ENCODE data around the gene RBFOX2. TPM values are rescaled to one million over a fixed set of nuclear protein-coding genes. Genes with fewer than 3 reads are reported as not detected.
"Not testable (repeated sequence)": the region's sequence is repeated elsewhere in the genome, so short reads cannot be mapped to it uniquely, and the experiment has no call there.

RBFOX2 gene
- total and polyA plus RNA-seq, 2 experiments from 2014 or later = 88.8 to 131 TPM

GRCh38 chr22:35802885-35803284, 225.7 kb downstream of the RBFOX2 start:
- Mint-ChIP-seq H3K4me3 (no peak overlapping the region), H3K9me3 (0 out of 3 replicates have a peak, but pooled peaks cover 3% of the 10 kb centered on the region), H3K27me3 (ENCODE audit: insufficient read depth, low read depth, poor library complexity) (no peaks in the 10 kb centered on the region), H3K4me1 (peaks cover 10% of the 10 kb centered on the region), H3K36me3 (ENCODE audit: low read depth) (peaks cover 27% of the 10 kb centered on the region; the same call in 2 of the 3 replicates), H3K27ac (no peak overlapping the region)
- no peaks in the 10 kb centered on the region for H3K27me3 ChIP-seq (ENCODE audit: insufficient read depth)
- no peaks in the 10 kb centered on the region for H3K4me1 ChIP-seq (ENCODE audit: insufficient read depth)
- H3F3A ChIP-seq (replicated peaks; ENCODE audit: low read depth) = no peaks in the 10 kb centered on the region
- DNase-seq (ENCODE audit: low spot score) (no peak), ATAC-seq (no peak)
- peaks cover 52% of the 10 kb centered on the region for H3K79me2 ChIP-seq (replicated peaks; ENCODE audit: insufficient read depth)
- H2AFZ ChIP-seq = no peak overlapping the region
- H3K36me3 ChIP-seq (ENCODE audit: insufficient read depth) = no peaks in the 10 kb centered on the region
- TF ChIP-seq ZNF114 (CRISPR knock-in tag; IDR thresholded peaks at IDR 0.05) = no peak
- TF ChIP-seq CTCF (conservative IDR thresholded peaks at IDR 0.05; ENCODE audit: low read depth in 2 of 2) = no peak
- TF ChIP-seq, protein P1, sequence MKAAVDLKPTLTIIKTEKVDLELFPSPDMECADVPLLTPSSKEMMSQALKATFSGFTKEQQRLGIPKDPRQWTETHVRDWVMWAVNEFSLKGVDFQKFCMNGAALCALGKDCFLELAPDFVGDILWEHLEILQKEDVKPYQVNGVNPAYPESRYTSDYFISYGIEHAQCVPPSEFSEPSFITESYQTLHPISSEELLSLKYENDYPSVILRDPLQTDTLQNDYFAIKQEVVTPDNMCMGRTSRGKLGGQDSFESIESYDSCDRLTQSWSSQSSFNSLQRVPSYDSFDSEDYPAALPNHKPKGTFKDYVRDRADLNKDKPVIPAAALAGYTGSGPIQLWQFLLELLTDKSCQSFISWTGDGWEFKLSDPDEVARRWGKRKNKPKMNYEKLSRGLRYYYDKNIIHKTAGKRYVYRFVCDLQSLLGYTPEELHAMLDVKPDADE (IDR thresholded peaks at IDR 0.05) = no peak
- no peak for TF ChIP-seq POLR2AphosphoS5 (IDR thresholded peaks at IDR 0.05; ENCODE audit: low read depth)
- no peak for TF ChIP-seq ZNF462 (CRISPR knock-in tag; IDR thresholded peaks at IDR 0.05)
- H3K4me2 ChIP-seq = no peak overlapping the region
- H3K27ac ChIP-seq (ENCODE audit: low read depth) = no peak overlapping the region
- no peak overlapping the region for H3K4me3 ChIP-seq
- no peaks in the 10 kb centered on the region for H3K9me2 ChIP-seq (ENCODE audit: insufficient read depth)
- peaks cover 10% of the 10 kb centered on the region for H4K20me1 ChIP-seq (replicated peaks; ENCODE audit: insufficient read depth)

- not testable (repeated sequence) for H3K27me3 ChIP-seq (ENCODE audit: insufficient read depth); H3K4me1 ChIP-seq (ENCODE audit: insufficient read depth); H3K4me3 Mint-ChIP-seq; H3F3A ChIP-seq (replicated peaks; ENCODE audit: low read depth); DNase-seq (ENCODE audit: low spot score); H3K4me3 ChIP-seq; H3K4me2 ChIP-seq; H3K27me3 Mint-ChIP-seq (ENCODE audit: insufficient read depth, low read depth, poor library complexity); H3K9me3 Mint-ChIP-seq; H3K27ac ChIP-seq (ENCODE audit: low read depth); ATAC-seq; H3K36me3 ChIP-seq (ENCODE audit: insufficient read depth); H3K27ac Mint-ChIP-seq; H3K9me2 ChIP-seq (ENCODE audit: insufficient read depth); H2AFZ ChIP-seq
- H3K79me2 ChIP-seq (replicated peaks; ENCODE audit: insufficient read depth) = peaks cover 55% of the 10 kb centered on the region
- Mint-ChIP-seq H3K36me3 (ENCODE audit: low read depth) (peaks cover 29% of the 10 kb centered on the region; the same call in 2 of the 3 replicates), H3K4me1 (peaks cover 10% of the 10 kb centered on the region)
- peaks cover 10% of the 10 kb centered on the region for H4K20me1 ChIP-seq (replicated peaks; ENCODE audit: insufficient read depth)
Observed at GRCh38 chr22:35801301-35801700, 227.3 kb downstream of the RBFOX2 start.

Measured in GM23338 (cell line).